ENCODE measurements around the gene HMG20B.

- TF ChIP-seq CTCF (IDR thresholded peaks at IDR 0.05; ENCODE audit: poor library complexity) (no peak), EZH2 (IDR thresholded peaks at IDR 0.05; ENCODE audit: borderline replicate concordance) (no peak)
Measured at GRCh38 chr19:3547767-3548282, 24.9 kb upstream of the HMG20B start.
